HFFc6 (cell line): ENCODE results near the gene B4GALT5. TPM values are rescaled to one million over a fixed set of nuclear protein-coding genes. Genes with fewer than 3 reads are reported as not detected.
A peak's percentile ranks its signal among the peaks of the same experiment; 100 is the strongest.

ENCODE experiments used
- DNase-seq: peaks from one replicate; pipeline ENCODE4 v3.0.0-alpha.2; 2018
- H3K27ac Mint-ChIP-seq: 2 replicates; pipeline ENCODE4 v1.8.0; 2020; ENCODE audit warnings: mild to moderate bottlenecking, mixed read lengths
- H3K27me3 Mint-ChIP-seq: 2 replicates; pipeline ENCODE4 v1.8.0; 2021; ENCODE audit warnings: mild to moderate bottlenecking, moderate library complexity, mixed read lengths; ENCODE audit not compliant: insufficient read depth
- H3K36me3 Mint-ChIP-seq: 2 replicates; pipeline ENCODE4 v1.8.0; 2021; ENCODE audit warnings: low read depth, mixed read lengths
- H3K4me1 Mint-ChIP-seq: 2 replicates; pipeline ENCODE4 v1.8.0; 2020; ENCODE audit warnings: low read depth, mixed read lengths
- H3K4me3 Mint-ChIP-seq: 2 replicates; pipeline ENCODE4 v1.8.0; 2020; ENCODE audit warnings: mild to moderate bottlenecking, moderate library complexity, mixed read lengths
- H3K9me3 Mint-ChIP-seq: 2 replicates; pipeline ENCODE4 v1.8.0; 2020; ENCODE audit warnings: mild to moderate bottlenecking, mixed read lengths
- total RNA-seq, 6 experiments: library from RNA; stranded (reverse); fragmentation: NEBNext Ultra II Directional; extraction: Animal tissue kit (Norgen Biotek cat#: 25700); gene quantifications; 2 replicates in 1 of 6; 3 replicates in 5 of 6; pipeline ENCODE4 v1.2.3, GENCODE V29; 2021
- TF ChIP-seq, protein P1 (sequence below): fragments of 200-600 bp; sonication (generic); IDR thresholded peaks from 2 replicates; pipeline ENCODE4 v1.5.0; 2021; ENCODE audit warnings: antibody characterized with exemption, mild to moderate bottlenecking

B4GALT5 gene
- total RNA-seq, 6 experiments from 2014 or later, result 19.7 to 25.0 (median 21.9) TPM

DNA sequence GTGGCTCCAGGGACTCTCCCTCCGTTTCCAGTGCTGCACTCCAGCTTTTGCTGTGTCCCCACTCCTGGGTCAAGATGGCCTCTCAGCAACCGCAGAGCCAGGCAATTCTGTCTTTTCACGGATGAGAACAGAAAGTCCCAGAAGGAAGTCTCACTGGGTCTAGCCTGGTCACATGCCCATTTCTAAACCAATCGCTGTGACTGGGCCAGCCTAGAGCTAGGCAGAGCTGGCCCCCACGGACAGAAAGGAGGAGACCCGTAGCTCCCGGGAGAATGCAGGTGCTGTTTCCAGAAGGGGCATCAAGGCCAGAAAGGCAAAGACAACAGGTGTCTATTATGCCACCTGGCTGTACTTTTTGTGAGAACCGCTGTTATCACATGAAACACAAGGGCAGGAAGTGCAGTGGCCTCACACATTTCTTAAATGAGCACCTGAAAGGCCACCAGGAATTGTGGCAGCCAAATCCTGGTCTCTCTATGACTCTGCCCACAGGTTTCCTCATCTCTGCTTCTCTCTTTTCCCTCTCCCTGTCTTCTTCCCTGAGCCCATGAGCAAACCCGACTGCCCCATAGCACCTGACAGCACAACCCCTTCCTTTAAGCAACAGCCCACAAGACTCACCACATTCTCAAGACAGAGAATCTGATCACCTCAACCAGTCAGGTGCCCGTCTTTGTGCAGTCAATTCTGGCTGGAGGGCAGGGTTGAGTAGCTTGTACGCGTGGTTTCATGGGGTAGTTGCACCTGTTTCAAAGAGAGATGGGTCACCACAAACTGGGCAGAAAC lies 37.1 kb upstream of the B4GALT5 start:
- TF ChIP-seq, protein P1, sequence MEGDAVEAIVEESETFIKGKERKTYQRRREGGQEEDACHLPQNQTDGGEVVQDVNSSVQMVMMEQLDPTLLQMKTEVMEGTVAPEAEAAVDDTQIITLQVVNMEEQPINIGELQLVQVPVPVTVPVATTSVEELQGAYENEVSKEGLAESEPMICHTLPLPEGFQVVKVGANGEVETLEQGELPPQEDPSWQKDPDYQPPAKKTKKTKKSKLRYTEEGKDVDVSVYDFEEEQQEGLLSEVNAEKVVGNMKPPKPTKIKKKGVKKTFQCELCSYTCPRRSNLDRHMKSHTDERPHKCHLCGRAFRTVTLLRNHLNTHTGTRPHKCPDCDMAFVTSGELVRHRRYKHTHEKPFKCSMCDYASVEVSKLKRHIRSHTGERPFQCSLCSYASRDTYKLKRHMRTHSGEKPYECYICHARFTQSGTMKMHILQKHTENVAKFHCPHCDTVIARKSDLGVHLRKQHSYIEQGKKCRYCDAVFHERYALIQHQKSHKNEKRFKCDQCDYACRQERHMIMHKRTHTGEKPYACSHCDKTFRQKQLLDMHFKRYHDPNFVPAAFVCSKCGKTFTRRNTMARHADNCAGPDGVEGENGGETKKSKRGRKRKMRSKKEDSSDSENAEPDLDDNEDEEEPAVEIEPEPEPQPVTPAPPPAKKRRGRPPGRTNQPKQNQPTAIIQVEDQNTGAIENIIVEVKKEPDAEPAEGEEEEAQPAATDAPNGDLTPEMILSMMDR, result no peak
- no peak for DNase-seq
- no peaks in the 10 kb centered on the region for H3K9me3 Mint-ChIP-seq

DNA sequence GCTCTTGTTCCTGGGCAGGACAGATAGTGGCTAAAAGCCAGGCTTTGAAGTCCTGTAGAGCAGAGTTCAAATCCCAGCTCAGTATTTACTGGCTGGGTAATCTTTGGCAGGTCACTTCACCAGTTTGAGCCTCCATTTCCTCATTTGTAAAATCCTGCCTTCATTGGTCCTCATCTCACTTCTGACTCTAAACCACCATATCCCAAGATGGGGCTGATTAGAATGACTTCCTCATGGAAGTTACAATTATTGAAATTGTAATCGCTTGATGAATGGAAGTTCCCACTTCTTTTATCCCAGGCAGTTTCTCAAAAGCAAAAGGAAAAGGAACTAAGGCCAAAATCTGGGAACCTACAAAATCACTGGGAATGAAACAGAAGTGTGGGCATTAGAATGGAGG lies 35.9 kb upstream of the B4GALT5 start:
- H3K36me3 Mint-ChIP-seq, result no peaks in the 10 kb centered on the region
- TF ChIP-seq, protein P1, result no peak
- H3K4me3 Mint-ChIP-seq, result no peak overlapping the region
- H3K27ac Mint-ChIP-seq, result no peak overlapping the region
- H3K27me3 Mint-ChIP-seq, result peaks cover 9% of the 10 kb centered on the region
- H3K4me1 Mint-ChIP-seq, result peaks cover 9% of the 10 kb centered on the region; the same call in 1 of the 2 replicates
- no peaks in the 10 kb centered on the region for H3K9me3 Mint-ChIP-seq
- no peak for DNase-seq

More for the DNA sequence above, 37.1 kb upstream of the B4GALT5 start:
- Mint-ChIP-seq H3K36me3 (no peaks in the 10 kb centered on the region), H3K4me1 (peaks cover 9% of the 10 kb centered on the region; the same call in 1 of the 2 replicates), H3K4me3 (peak overlapping the region; percentile 2; the same call in 1 of the 2 replicates), H3K27ac (no peak overlapping the region), H3K27me3 (peaks cover 10% of the 10 kb centered on the region)

DNA sequence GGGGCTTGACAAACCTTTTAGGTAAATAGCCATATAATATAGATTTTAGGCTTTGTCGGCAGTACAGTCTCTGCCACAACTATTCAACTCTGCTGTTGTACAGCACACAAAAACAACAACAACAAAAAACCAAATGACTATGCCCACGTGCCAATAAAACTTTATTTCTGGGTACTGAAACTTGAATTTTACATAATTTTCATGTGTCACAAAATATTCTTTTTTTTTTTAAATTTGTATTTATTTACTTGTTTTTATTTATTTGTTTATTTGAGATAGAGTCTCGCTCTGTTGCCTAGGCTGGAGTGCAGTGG lies 34.8 kb upstream of the B4GALT5 start:
- no peaks in the 10 kb centered on the region for H3K9me3 Mint-ChIP-seq
- no peak for DNase-seq
- TF ChIP-seq, protein P1, result no peak
- H3K4me1 Mint-ChIP-seq, result peaks cover 9% of the 10 kb centered on the region; the same call in 1 of the 2 replicates
- no peaks in the 10 kb centered on the region for H3K36me3 Mint-ChIP-seq
- H3K4me3 Mint-ChIP-seq, result no peak overlapping the region
- no peak overlapping the region for H3K27ac Mint-ChIP-seq
- H3K27me3 Mint-ChIP-seq, result peaks cover 9% of the 10 kb centered on the region

DNA sequence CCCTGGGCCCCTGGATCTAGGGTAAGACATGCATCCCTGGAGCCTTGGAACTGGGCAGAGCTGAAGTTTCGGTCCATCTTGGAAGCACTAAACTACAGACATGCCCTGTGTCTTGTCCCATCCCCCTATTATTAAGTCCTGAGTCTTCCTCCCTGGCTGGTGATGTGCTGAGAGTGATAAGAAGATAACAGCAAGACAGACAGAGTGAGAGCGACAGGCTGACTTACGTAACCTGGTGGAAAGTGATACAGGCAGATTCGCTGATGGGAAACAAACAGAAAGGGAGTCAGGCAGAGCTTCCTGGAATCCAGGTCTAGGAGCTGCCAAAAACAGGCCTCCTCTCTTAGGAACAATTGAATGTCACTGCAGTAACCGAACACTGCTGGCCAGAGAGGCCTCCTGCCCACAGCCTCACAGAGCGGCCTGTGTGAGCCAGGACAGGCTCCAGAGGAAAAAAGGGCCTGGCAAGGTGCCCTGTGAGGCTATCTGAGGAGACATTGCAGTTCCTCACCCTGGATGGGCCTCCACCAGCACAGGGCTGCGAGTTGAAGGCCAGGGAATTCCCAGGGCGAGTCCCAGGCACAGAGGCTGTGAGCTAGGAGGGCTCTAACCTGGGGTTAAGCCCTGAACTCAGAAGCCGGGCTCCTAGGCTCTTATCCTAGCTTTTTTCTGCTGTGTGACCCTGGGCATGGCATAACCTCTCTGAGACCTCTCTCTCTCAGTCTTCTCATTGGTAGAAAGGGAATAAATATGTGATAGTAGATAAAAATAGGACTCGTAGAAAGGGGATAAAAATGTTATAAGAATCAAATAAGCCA lies 34.2 kb upstream of the B4GALT5 start:
- Mint-ChIP-seq H3K4me1 (peaks cover 9% of the 10 kb centered on the region; the same call in 1 of the 2 replicates), H3K4me3 (no peak overlapping the region), H3K36me3 (no peaks in the 10 kb centered on the region), H3K27ac (no peak overlapping the region), H3K9me3 (no peaks in the 10 kb centered on the region), H3K27me3 (peaks cover 11% of the 10 kb centered on the region)
- TF ChIP-seq, protein P1, result no peak
- no peak for DNase-seq

DNA sequence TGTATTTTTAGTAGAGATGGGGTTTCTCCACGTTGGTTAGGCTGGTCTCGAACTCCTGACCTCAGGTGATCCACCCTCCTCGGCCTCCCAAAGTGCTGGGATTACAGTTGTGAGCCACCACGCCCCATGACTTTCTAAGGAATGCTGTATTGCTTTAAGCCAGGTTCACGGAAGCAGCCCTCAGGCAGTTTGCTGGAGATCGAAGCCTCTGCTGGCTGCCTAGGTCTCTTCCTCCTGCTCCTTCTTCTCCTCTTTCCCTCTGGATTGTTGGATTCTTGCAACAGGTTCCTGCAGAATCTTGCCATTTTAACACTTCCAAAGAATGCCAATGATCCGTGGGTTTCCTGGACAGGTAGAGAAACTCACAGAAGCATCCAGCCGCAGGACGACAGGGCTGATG lies 29.3 kb upstream of the B4GALT5 start:
- H3K4me3 Mint-ChIP-seq, result no peak overlapping the region
- H3K36me3 Mint-ChIP-seq, result no peaks in the 10 kb centered on the region
- H3K4me1 Mint-ChIP-seq, result peaks cover 5% of the 10 kb centered on the region; the same call in 1 of the 2 replicates
- H3K27me3 Mint-ChIP-seq, result peaks cover 19% of the 10 kb centered on the region
- no peak for DNase-seq
- no peaks in the 10 kb centered on the region for H3K9me3 Mint-ChIP-seq
- TF ChIP-seq, protein P1, result no peak
- no peak overlapping the region for H3K27ac Mint-ChIP-seq
